Mucosa of descending colon (tissue), 3 donors: ENCODE data around the gene GABRG3. TPM values are rescaled to one million over a fixed set of nuclear protein-coding genes. Genes with fewer than 3 reads are reported as not detected.

Experiments
- ATAC-seq: fragments of 200-7000 bp; cut with Tn5 transposase; one replicate; pipeline ENCODE4 v1.9.1; 2020; ENCODE audit warnings: mild to moderate bottlenecking, moderate library complexity
- DNase-seq, 3 donors: peaks; one replicate each; pipeline ENCODE4 v3.0.0-alpha.2; 2020
- H3K36me3 ChIP-seq: fragments of 200-600 bp; one replicate; pipeline ENCODE4 v1.8.0; 2021; ENCODE audit warnings: low read depth, mild to moderate bottlenecking
- H3K4me1 ChIP-seq: fragments of 200-600 bp; one replicate; pipeline ENCODE4 v1.8.0; 2021; ENCODE audit warnings: low read depth, mild to moderate bottlenecking
- H3K4me3 ChIP-seq: fragments of 200-600 bp; one replicate; pipeline ENCODE4 v1.8.0; 2021; ENCODE audit warnings: mild to moderate bottlenecking
- H3K9me3 ChIP-seq: fragments of 200-600 bp; one replicate; pipeline ENCODE4 v1.8.0; 2021; ENCODE audit warnings: mild to moderate bottlenecking
- CTCF ChIP-seq: fragments of 200-600 bp; IDR thresholded peaks from one replicate; pipeline ENCODE4 v1.8.0; 2022; ENCODE audit warnings: antibody characterized with exemption, mild to moderate bottlenecking
- intact Hi-C, 2 donors: fragments of 100-400 bp; cut with DNase I in 1 of 2; cut with micrococcal nuclease in 1 of 2; formaldehyde crosslinking; loops; one replicate each; pipeline versions ENCODE4 v1.11.0 to v1.11.1; 2022; cut with DNase I, micrococcal nuclease
- total RNA-seq, 3 donors: library from RNA; stranded (reverse); fragmentation: NEBNext Ultra II Directional in 2 of 3; extraction: Animal tissue kit (Norgen Biotek cat#: 25700) in 2 of 3; gene quantifications; one replicate each; pipeline versions ENCODE4 v1.2.1 to v1.2.4, GENCODE V29; 2021 to 2023
- donor health status: DM: no; HTN: no; CAD: no; lungs with moderate emphysema.
- donor health status: DM: no; HTN: no; CAD: no.
- donor health status: DM: no; HTN: yes; CAD: no.

Gene GABRG3
- total RNA-seq, 3 donors from 2014 or later = 0.03 TPM; not detected in 2

DNA sequence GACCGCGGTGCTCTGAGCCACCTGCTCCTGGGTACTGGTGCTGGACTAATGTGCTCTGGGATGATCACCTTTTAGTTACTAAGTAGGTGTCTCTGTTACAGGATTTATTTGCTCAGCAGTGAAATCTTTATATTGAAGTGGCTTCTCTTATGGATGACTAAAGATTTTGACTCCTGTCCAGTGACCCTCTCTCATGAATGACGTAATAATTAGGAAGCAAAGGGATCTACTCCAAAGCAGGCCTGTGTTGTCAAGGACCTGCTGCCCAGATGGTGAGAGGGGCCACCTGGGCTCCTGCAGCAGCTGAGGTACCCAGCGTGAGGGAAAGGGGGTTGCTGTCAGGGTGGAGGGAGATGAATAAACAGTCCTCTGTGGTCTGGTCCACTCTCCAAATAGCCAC is 263.6 kb downstream of the GABRG3 start:
- Histone ChIP-seq H3K36me3 (no peaks in the 10 kb centered on the region), H3K9me3 (peaks cover 47% of the 10 kb centered on the region), H3K4me1 (no peaks in the 10 kb centered on the region), H3K4me3 (no peak overlapping the region)
- TF ChIP-seq CTCF = no peak
- DNase-seq (no peak), ATAC-seq (no peak)
- intact Hi-C loops = no loop called here

GRCh38 chr15:27235161-27235560 is 264.2 kb downstream of the GABRG3 start:
- Histone ChIP-seq H3K4me1 (no peaks in the 10 kb centered on the region), H3K4me3 (no peak overlapping the region), H3K9me3 (peaks cover 49% of the 10 kb centered on the region), H3K36me3 (no peaks in the 10 kb centered on the region)
- no peak for ATAC-seq
- intact Hi-C loops = no loop called here
- no peak for DNase-seq
- TF ChIP-seq CTCF = no peak

DNA sequence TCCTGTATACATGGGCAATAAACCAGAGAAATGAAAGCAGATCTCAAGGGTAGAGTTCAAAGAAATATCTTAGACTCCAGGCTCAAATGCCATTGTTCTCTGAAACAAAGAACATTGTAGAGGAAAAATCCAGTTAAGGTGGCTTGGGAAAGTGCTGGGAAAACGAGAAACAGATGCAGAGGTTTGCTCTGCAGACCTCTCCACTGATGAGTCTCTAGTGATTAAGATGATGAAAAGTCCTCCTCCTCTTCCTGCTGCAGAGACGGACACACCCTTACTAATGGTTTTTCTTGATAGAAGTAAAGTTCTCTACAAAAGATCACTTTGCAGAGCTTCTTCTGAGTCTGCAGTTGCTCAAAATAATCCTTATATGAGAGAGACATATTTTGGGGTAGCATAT is 264.7 kb downstream of the GABRG3 start:
- Histone ChIP-seq H3K36me3 (no peaks in the 10 kb centered on the region), H3K4me3 (no peak overlapping the region), H3K4me1 (no peaks in the 10 kb centered on the region), H3K9me3 (peaks cover 49% of the 10 kb centered on the region)
- no peak for DNase-seq
- intact Hi-C loops = no loop called here
- no peak for ATAC-seq
- no peak for TF ChIP-seq CTCF

DNA sequence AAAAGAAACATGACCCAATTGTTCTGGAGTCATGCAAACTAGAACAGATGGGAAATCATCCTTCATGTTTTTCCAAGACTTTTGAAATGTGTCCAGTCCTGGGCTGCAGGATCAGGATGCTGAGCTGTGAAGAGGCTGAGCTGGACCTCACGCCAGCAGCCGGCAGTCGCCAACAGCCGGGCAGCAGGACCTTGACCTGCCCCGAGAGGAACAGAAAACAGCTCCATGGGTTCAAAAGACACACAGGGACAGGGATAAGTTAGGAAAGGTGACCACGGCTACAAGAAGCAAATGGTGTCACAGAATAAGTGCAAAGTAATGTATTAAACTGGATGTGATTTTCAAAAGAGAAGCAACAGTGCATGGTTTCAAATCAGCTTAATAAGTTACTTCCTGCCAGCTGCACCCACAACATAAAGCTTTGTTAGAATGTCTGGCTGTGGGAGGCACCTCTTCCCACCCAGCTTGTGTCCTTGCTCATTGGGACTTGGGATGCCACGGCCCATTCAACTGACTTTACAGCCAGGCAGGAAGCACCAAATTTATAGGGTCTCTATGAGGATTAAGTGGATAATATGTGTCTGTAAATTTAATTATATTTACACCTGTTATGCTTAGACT is 266.4 kb downstream of the GABRG3 start:
- Histone ChIP-seq H3K4me1 (no peaks in the 10 kb centered on the region), H3K9me3 (peaks cover 52% of the 10 kb centered on the region), H3K36me3 (no peaks in the 10 kb centered on the region), H3K4me3 (no peak overlapping the region)
- no peak for TF ChIP-seq CTCF
- DNase-seq (no peak), ATAC-seq (no peak)
- intact Hi-C loops = no loop called here

- ATAC-seq (no peak), DNase-seq (no peak)
- H3K9me3 ChIP-seq = peaks cover 52% of the 10 kb centered on the region
- no peaks in the 10 kb centered on the region for H3K36me3 ChIP-seq
- no peak for TF ChIP-seq CTCF
- H3K4me3 ChIP-seq = no peak overlapping the region
- intact Hi-C loops = no loop called here
- H3K4me1 ChIP-seq = no peaks in the 10 kb centered on the region
Measured at GRCh38 chr15:27238209-27238608, 267.2 kb downstream of the GABRG3 start.
